Upper lobe of right lung (tissue), 1 donor: ENCODE data around the gene R3HDM4. TPM values are rescaled to one million over a fixed set of nuclear protein-coding genes. Genes with fewer than 3 reads are reported as not detected.

Source experiments
- ATAC-seq: fragments of 200-7000 bp; cut with Tn5 transposase; one replicate; pipeline ENCODE4 v1.9.1; 2020; ENCODE audit warnings: mild to moderate bottlenecking, moderate library complexity
- DNase-seq: peaks from one replicate; pipeline ENCODE4 v3.0.0-alpha.2; 2020
- H3K27ac ChIP-seq: fragments of 200-600 bp; one replicate; pipeline ENCODE4 v1.8.0; 2022
- H3K27me3 ChIP-seq: fragments of 200-600 bp; one replicate; pipeline ENCODE4 v1.8.0; 2022; ENCODE audit warnings: mild to moderate bottlenecking
- H3K36me3 ChIP-seq: fragments of 200-600 bp; one replicate; pipeline ENCODE4 v1.8.0; 2022
- H3K4me1 ChIP-seq: fragments of 200-600 bp; one replicate; pipeline ENCODE4 v1.8.0; 2022
- H3K4me3 ChIP-seq: fragments of 200-600 bp; one replicate; pipeline ENCODE4 v1.8.0; 2022; ENCODE audit warnings: mild to moderate bottlenecking
- H3K9me3 ChIP-seq: fragments of 200-600 bp; one replicate; pipeline ENCODE4 v1.8.0; 2022
- intact Hi-C: fragments of 100-400 bp; cut with DNase I; formaldehyde crosslinking; loops from one replicate; pipeline ENCODE4 v1.11.0; 2022
- total RNA-seq: library from RNA; stranded (reverse); fragmentation: NEBNext Ultra II Directional; extraction: Animal tissue kit (Norgen Biotek cat#: 25700); gene quantifications from one replicate; pipeline ENCODE4 v1.2.1, GENCODE V29; 2021
- TF ChIP-seq, protein P1 (sequence below): fragments of 200-600 bp; IDR thresholded peaks from one replicate; pipeline ENCODE4 v1.8.0; 2022; ENCODE audit warnings: antibody characterized with exemption
- donor health status: DM: no; HTN: yes; CAD: no; lungs with severe emphysema.

The R3HDM4 gene
- total RNA-seq, 1 donor from 2014 or later, result 50.7 TPM

- intact Hi-C loops, result no loop called here
- no peaks in the 10 kb centered on the region for H3K27me3 ChIP-seq
- no peaks in the 10 kb centered on the region for H3K36me3 ChIP-seq
- no peaks in the 10 kb centered on the region for H3K4me1 ChIP-seq
- ATAC-seq (no peak), DNase-seq (no peak)
- H3K9me3 ChIP-seq, result no peaks in the 10 kb centered on the region
- H3K4me3 ChIP-seq, result no peak overlapping the region
- TF ChIP-seq, protein P1, sequence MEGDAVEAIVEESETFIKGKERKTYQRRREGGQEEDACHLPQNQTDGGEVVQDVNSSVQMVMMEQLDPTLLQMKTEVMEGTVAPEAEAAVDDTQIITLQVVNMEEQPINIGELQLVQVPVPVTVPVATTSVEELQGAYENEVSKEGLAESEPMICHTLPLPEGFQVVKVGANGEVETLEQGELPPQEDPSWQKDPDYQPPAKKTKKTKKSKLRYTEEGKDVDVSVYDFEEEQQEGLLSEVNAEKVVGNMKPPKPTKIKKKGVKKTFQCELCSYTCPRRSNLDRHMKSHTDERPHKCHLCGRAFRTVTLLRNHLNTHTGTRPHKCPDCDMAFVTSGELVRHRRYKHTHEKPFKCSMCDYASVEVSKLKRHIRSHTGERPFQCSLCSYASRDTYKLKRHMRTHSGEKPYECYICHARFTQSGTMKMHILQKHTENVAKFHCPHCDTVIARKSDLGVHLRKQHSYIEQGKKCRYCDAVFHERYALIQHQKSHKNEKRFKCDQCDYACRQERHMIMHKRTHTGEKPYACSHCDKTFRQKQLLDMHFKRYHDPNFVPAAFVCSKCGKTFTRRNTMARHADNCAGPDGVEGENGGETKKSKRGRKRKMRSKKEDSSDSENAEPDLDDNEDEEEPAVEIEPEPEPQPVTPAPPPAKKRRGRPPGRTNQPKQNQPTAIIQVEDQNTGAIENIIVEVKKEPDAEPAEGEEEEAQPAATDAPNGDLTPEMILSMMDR, result no peak
- H3K27ac ChIP-seq, result no peak overlapping the region
Measured at GRCh38 chr19:947090-947706, 34.2 kb upstream of the R3HDM4 start.

GRCh38 chr19:945401-946252, 32.6 kb upstream of the R3HDM4 start:
- Histone ChIP-seq H3K9me3 (no peaks in the 10 kb centered on the region), H3K27ac (no peak overlapping the region), H3K4me1 (peaks cover 12% of the 10 kb centered on the region), H3K27me3 (no peaks in the 10 kb centered on the region), H3K4me3 (no peak overlapping the region), H3K36me3 (no peaks in the 10 kb centered on the region)
- ATAC-seq (no peak), DNase-seq (no peak)
- intact Hi-C loops, result no loop called here
- TF ChIP-seq, protein P1, result no peak

GRCh38 chr19:944663-945241, 31.7 kb upstream of the R3HDM4 start:
- DNase-seq, result no peak
- no peaks in the 10 kb centered on the region for H3K27me3 ChIP-seq
- no peak overlapping the region for H3K27ac ChIP-seq
- H3K36me3 ChIP-seq, result no peaks in the 10 kb centered on the region
- TF ChIP-seq, protein P1, result no peak
- H3K4me1 ChIP-seq, result peaks cover 21% of the 10 kb centered on the region
- H3K9me3 ChIP-seq, result no peaks in the 10 kb centered on the region
- ATAC-seq, result no peak
- intact Hi-C loops, result no loop called here
- no peak overlapping the region for H3K4me3 ChIP-seq

- TF ChIP-seq, protein P1, result no peak
- DNase-seq (no peak), ATAC-seq (no peak)
- H3K36me3 ChIP-seq, result no peaks in the 10 kb centered on the region
- intact Hi-C loops, result no loop called here
- peaks cover 22% of the 10 kb centered on the region for H3K4me1 ChIP-seq
- no peak overlapping the region for H3K4me3 ChIP-seq
- no peak overlapping the region for H3K27ac ChIP-seq
- H3K27me3 ChIP-seq, result no peaks in the 10 kb centered on the region
- no peaks in the 10 kb centered on the region for H3K9me3 ChIP-seq
Measured at GRCh38 chr19:944171-944567, 31.1 kb upstream of the R3HDM4 start.

GRCh38 chr19:943551-944170, 30.6 kb upstream of the R3HDM4 start:
- DNase-seq (no peak), ATAC-seq (no peak)
- intact Hi-C loops, result no loop called here
- Histone ChIP-seq H3K4me3 (no peak overlapping the region), H3K9me3 (no peaks in the 10 kb centered on the region), H3K27ac (no peak overlapping the region), H3K4me1 (peaks cover 22% of the 10 kb centered on the region), H3K27me3 (no peaks in the 10 kb centered on the region), H3K36me3 (no peaks in the 10 kb centered on the region)
- TF ChIP-seq, protein P1, result no peak
